Pancreas (tissue), 10 donors: ENCODE measurements around the gene ZP4. TPM values are rescaled to one million over a fixed set of nuclear protein-coding genes. Genes with fewer than 3 reads are reported as not detected.

Source experiments
- ATAC-seq, 4 donors: fragments of 200-7000 bp; cut with Tn5 transposase; one replicate each; pipeline versions ENCODE4 v1.8.0 to v1.9.1; 2020; ENCODE audit warnings: mild to moderate bottlenecking in 4 of 4, moderate library complexity in 4 of 4
- DNase-seq, 6 donors: peaks; one replicate each; pipeline ENCODE4 v3.0.0-alpha.2; 2020
- FAIRE-seq: peaks from 2 replicates; lab custom pipeline; 2012; peaks lifted over from hg19 to GRCh38; lab: Jason Lieb, UNC
- H3K27ac ChIP-seq, 4 donors: fragments of 200-600 bp; sonication (generic); 1 replicate in 3 of 4; 2 replicates in 1 of 4; pipeline versions ENCODE4 v1.5.0 to v1.8.0; 2020
- H3K27me3 ChIP-seq, 4 donors: fragments of 200-600 bp; one replicate each; pipeline ENCODE4 v1.8.0; 2021
- H3K36me3 ChIP-seq, 3 donors: fragments of 200-600 bp; sonication (generic) in 1 of 3; one replicate each; pipeline versions ENCODE4 v1.5.0 to v1.8.0; 2020 to 2021
- H3K4me1 ChIP-seq, 3 donors: fragments of 200-600 bp; one replicate each; pipeline ENCODE4 v1.8.0; 2021
- H3K4me3 ChIP-seq, 4 donors: fragments of 200-600 bp; sonication (generic) in 2 of 4; one replicate each; pipeline versions ENCODE4 v1.5.0 to v1.8.0; 2020 to 2021
- H3K9me3 ChIP-seq, 4 donors: fragments of 200-600 bp; one replicate each; pipeline ENCODE4 v1.8.0; 2021
- CTCF ChIP-seq, 4 donors: fragments of 200-600 bp; sonication (generic) in 3 of 4; IDR thresholded peaks; one replicate each; pipeline versions ENCODE4 v1.5.0 to v1.8.0; 2021; ENCODE audit warnings: antibody characterized with exemption in 4 of 4
- WGBS, 2 donors: extraction: QIAGEN DNeasy Blood & Tissue Kit; methylation state at CpG; one replicate each; pipeline ENCODE4 v1.1.7; 2013; 5-methylcytosine and 5-hydroxymethylcytosine counted together
- intact Hi-C, 3 donors: fragments of 100-400 bp; cut with DNase I; formaldehyde crosslinking; loops; one replicate each; pipeline versions ENCODE4 v1.11.1 to v1.14.2; 2022
- polyA plus RNA-seq, 2 donors: library from polyadenylated mRNA; stranded (reverse); fragments of 200-250 nt; gene quantifications; one replicate each; pipeline ENCODE4 v1.2.3, GENCODE V29; 2013
- total RNA-seq, 6 donors: library from RNA; stranded (reverse); fragmentation: NEBNext Ultra II Directional in 4 of 6; extraction: Animal tissue kit (Norgen Biotek cat#: 25700) in 4 of 6; gene quantifications; one replicate each; pipeline versions ENCODE4 v1.2.1 to v1.2.4, GENCODE V29; 2021 to 2023
- donor health status: healthy with polysubstance abuse.
- donor health status: DM: no; HTN: no; CAD: no; lungs with moderate emphysema.
- donor health status: DM: no; HTN: no; CAD: no.
- donor health status: control.
- donor health status: control.
- donor health status: Bipolar disorder and iron deficiency.
- donor health status: DM: yes; HTN: yes; CAD: no.
- donor health status: DM: no; HTN: no; CAD: no.
- donor health status: DM: no; HTN: no; CAD: no.
- donor health status: DM: yes; HTN: yes; CAD: no.

Gene ZP4
- total and polyA plus RNA-seq, 8 donors: not detected

DNA sequence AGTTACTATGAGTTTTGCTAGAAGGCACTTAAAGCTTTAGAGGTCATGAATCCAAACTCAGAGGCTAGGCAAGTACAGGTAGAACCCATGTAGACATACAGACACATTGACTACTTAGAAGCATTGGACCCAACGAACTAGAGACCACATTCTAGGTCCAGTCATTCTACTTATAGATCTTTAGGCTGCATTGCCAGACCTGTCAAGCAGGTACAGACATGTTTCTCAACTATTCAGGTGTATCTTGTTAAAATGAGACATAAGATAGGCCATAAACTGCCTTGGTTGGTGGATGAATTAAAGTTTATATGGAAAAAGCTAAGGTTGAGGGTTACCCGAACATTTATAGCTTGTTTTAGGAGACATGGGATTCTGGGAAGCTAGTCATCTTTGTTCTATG lies 6.5 kb downstream of the ZP4 start:
- WGBS, 2 donors: 50 to 67% methylated on average over 2 of the region's 2 CpGs
- ATAC-seq: no peak
- H3K36me3 ChIP-seq: no peaks in the 10 kb centered on the region
- TF ChIP-seq CTCF (IDR thresholded peaks at IDR 0.05): no peak
- H3K27me3 ChIP-seq: no peaks in the 10 kb centered on the region
- no peak overlapping the region for H3K27ac ChIP-seq
- no peaks in the 10 kb centered on the region for H3K9me3 ChIP-seq
- no peaks in the 10 kb centered on the region for H3K4me1 ChIP-seq
- FAIRE-seq: no peak
- H3K4me3 ChIP-seq: no peak overlapping the region
- DNase-seq: no peak
- intact Hi-C loops: no loop called here

DNA sequence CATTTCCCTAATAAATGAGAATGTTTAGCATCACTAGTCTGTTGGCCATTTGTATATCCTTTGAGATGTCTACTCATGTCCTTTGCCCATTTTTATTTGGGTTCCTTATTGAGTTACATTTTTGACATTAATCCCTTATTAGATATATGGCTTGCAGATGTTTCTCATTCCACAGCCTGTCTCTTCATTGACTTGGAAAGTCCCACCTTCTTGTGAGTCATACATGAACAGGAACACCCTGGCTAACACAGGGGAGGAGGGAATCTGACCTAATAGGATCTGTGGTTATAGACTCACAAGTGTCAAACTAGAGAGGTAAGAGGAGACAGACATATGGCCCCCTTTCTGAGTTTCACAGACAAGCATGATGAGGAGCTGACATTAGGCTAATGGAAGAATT lies 11.5 kb downstream of the ZP4 start:
- Histone ChIP-seq H3K4me3 (no peak overlapping the region), H3K36me3 (no peaks in the 10 kb centered on the region), H3K27me3 (no peaks in the 10 kb centered on the region), H3K4me1 (no peaks in the 10 kb centered on the region), H3K27ac (no peak overlapping the region), H3K9me3 (no peaks in the 10 kb centered on the region)
- ATAC-seq (peak in 2 of 4 donors; percentile 46 to 67), FAIRE-seq (no peak), DNase-seq (no peak)
- TF ChIP-seq CTCF (IDR thresholded peaks at IDR 0.05): no peak
- intact Hi-C loops: no loop called here

GRCh38 chr1:237878406-237878805 lies 12.3 kb downstream of the ZP4 start:
- ATAC-seq: no peak
- intact Hi-C loops: no loop called here

GRCh38 chr1:237877631-237878030 lies 13.1 kb downstream of the ZP4 start:
- Histone ChIP-seq H3K27me3 (no peaks in the 10 kb centered on the region), H3K36me3 (no peaks in the 10 kb centered on the region), H3K4me3 (no peak overlapping the region), H3K27ac (no peak overlapping the region), H3K9me3 (no peaks in the 10 kb centered on the region), H3K4me1 (no peaks in the 10 kb centered on the region)
- no peak for FAIRE-seq
- DNase-seq: no peak
- ATAC-seq: peak in 3 of 4 donors; percentile 44 to 74 (median 66)
- intact Hi-C loops: no loop called here
- TF ChIP-seq CTCF (IDR thresholded peaks at IDR 0.05): no peak
- WGBS, 2 donors: 9 to 11% methylated on average over 4 of the region's 4 CpGs

More at GRCh38 chr1:237878406-237878805, 12.3 kb downstream of the ZP4 start:
- FAIRE-seq (no peak), DNase-seq (no peak)
- WGBS, 2 donors: 67 to 89% methylated on average over 1 of the region's 1 CpG
- Histone ChIP-seq H3K9me3 (no peaks in the 10 kb centered on the region), H3K27me3 (no peaks in the 10 kb centered on the region), H3K36me3 (no peaks in the 10 kb centered on the region), H3K4me1 (no peaks in the 10 kb centered on the region), H3K4me3 (no peak overlapping the region), H3K27ac (no peak overlapping the region)
- no peak for TF ChIP-seq CTCF (IDR thresholded peaks at IDR 0.05)

- Histone ChIP-seq H3K36me3 (no peaks in the 10 kb centered on the region), H3K27ac (no peak overlapping the region), H3K4me3 (no peak overlapping the region), H3K27me3 (no peaks in the 10 kb centered on the region), H3K4me1 (no peaks in the 10 kb centered on the region), H3K9me3 (no peaks in the 10 kb centered on the region)
- no peak for FAIRE-seq
- TF ChIP-seq CTCF (IDR thresholded peaks at IDR 0.05): no peak
- no peak for ATAC-seq
- DNase-seq: no peak
- 81 to 87% methylated on average over 8 of the region's 8 CpGs for WGBS, 2 donors
- intact Hi-C loops: no loop called here
Measured at GRCh38 chr1:237875291-237875690, 15.4 kb downstream of the ZP4 start.
